ENCODE results near the gene SEPTIN8. TPM values are rescaled to one million over a fixed set of nuclear protein-coding genes. Genes with fewer than 3 reads are reported as not detected.

SEPTIN8 gene
- total and polyA plus RNA-seq, 2 of the 8 experiments (the other 6 are each of a cell fraction or from before 2014, with no cell fraction given) = 21.2 to 33.0 TPM

GRCh38 chr5:132780577-132780976, 3.5 kb upstream of the SEPTIN8 start:
- no peak overlapping the region for H2BK15ac ChIP-seq (ENCODE audit: low read length)
- POLR2A ChIA-PET (ENCODE audit: partially characterized antibody) = no interaction called here
- DNase-seq (ENCODE audit: low read depth in 1 of 2, low spot score in 2 of 2) (no peak), FAIRE-seq (no peak)
- H4K5ac ChIP-seq (ENCODE audit: insufficient read length, low read depth, low read length) = no peak overlapping the region
- no peak overlapping the region for H3K14ac ChIP-seq (ENCODE audit: insufficient read length)
- H3K27me3 ChIP-seq (replicated peaks in 1 of 4; ENCODE audit: control insufficient read depth in 3 of 4, extremely low read depth in 1 of 4, insufficient read depth in 3 of 4, low read length in 3 of 4) = peaks cover 2 to 39% (median 25%) of the 10 kb centered on the region in 4 experiments
- H2BK5ac ChIP-seq (ENCODE audit: low read depth, low read length) = no peak overlapping the region
- no peak overlapping the region for H4K8ac ChIP-seq (ENCODE audit: extremely low read depth, insufficient read depth, low read length)
- CTCF ChIA-PET (ENCODE audit: partially characterized antibody) = no interaction called here
- H4K20me1 ChIP-seq (replicated peaks in 1 of 2; ENCODE audit: control insufficient read depth in 1 of 2, insufficient read depth in 2 of 2, low read length in 2 of 2) = peaks cover 0 to under 1% of the 10 kb centered on the region in 2 experiments
- H2BK120ac ChIP-seq (replicated peaks; ENCODE audit: low read depth, low read length) = no peak overlapping the region
- peaks cover 10% of the 10 kb centered on the region for H3K23me2 ChIP-seq (ENCODE audit: low read depth, low read length)
- H3K9me3 ChIP-seq (ENCODE audit: insufficient read depth in 2 of 2, low read depth in 1 of 2, low read length in 1 of 2) = no peaks in the 10 kb centered on the region
- H4K91ac ChIP-seq (replicated peaks; ENCODE audit: insufficient read length, low read length) = no peak overlapping the region
- no peak overlapping the region for H2AFZ ChIP-seq (ENCODE audit: low read length)
- no peak overlapping the region for H3K9ac ChIP-seq (replicated peaks in 1 of 4; ENCODE audit: extremely low read depth in 1 of 4, low read depth in 3 of 4, low read length in 3 of 4)
- H3K56ac ChIP-seq (replicated peaks; ENCODE audit: insufficient read length, low read depth, low read length) = no peak overlapping the region
- H3K27ac ChIP-seq (ENCODE audit: low read depth, low read length) = no peak overlapping the region
- no peak overlapping the region for H3K4ac ChIP-seq (replicated peaks; ENCODE audit: insufficient read length, low read depth, low read length)
- H3K4me2 ChIP-seq (ENCODE audit: insufficient read depth in 1 of 2, low read depth in 2 of 2, low read length in 2 of 2) = no peak overlapping the region
- peaks cover 0 to 7% (median 1%) of the 10 kb centered on the region in 4 experiments; a peak in 5 of 7 replicates for H3K4me1 ChIP-seq (replicated peaks in 1 of 4; ENCODE audit: control insufficient read depth in 3 of 4, insufficient read depth in 4 of 4, low read length in 3 of 4)
- H2BK12ac ChIP-seq (ENCODE audit: low read depth, low read length) = no peak overlapping the region
- no peak overlapping the region for H2BK20ac ChIP-seq (ENCODE audit: low read length)
- no peak overlapping the region for H3K23ac ChIP-seq (ENCODE audit: insufficient read length)
- H2AK5ac ChIP-seq (ENCODE audit: low read depth, low read length) = no peak overlapping the region
- H3K18ac ChIP-seq (ENCODE audit: extremely low read depth, low read length) = no peak overlapping the region
- H3K36me3 ChIP-seq (ENCODE audit: control insufficient read depth in 2 of 4, insufficient read depth in 4 of 4, low read length in 3 of 4) = no peaks in the 10 kb centered on the region
- WGBS, 2 experiments (ENCODE audit: extremely low coverage in 1 of 2, insufficient coverage in 1 of 2, insufficient read length in 1 of 2, insufficient replicate concordance in 2 of 2, low coverage in 1 of 2, low lambda C conversion rate in 2 of 2, missing lambda C conversion rate in 1 of 2) = 77% methylated on average over 1 of the region's 1 CpG; no CpG with 5 or more reads in 1 of the 2 experiments
- TF ChIP-seq SP4 (IDR thresholded peaks at IDR 0.05; ENCODE audit: low read length) = no peak
- TF ChIP-seq CREB1 (IDR thresholded peaks at IDR 0.05) = no peak
- no peak for TF ChIP-seq SAP30 (IDR thresholded peaks at IDR 0.05; ENCODE audit: insufficient read depth, insufficient replicate concordance, low read length)
- H3K79me1 ChIP-seq (ENCODE audit: low read depth, low read length) = no peaks in the 10 kb centered on the region
- no peak overlapping the region for H3K4me3 ChIP-seq (ENCODE audit: extremely low read depth in 1 of 4, insufficient read depth in 2 of 4, low read depth in 3 of 4, low read length in 4 of 4)
- H3K79me2 ChIP-seq (ENCODE audit: control insufficient read depth in 1 of 2, insufficient read depth in 2 of 2, low read length in 2 of 2) = no peaks in the 10 kb centered on the region

Data from H1 (cell line).